ENCODE measurements around the gene MRPL28. TPM values are rescaled to one million over a fixed set of nuclear protein-coding genes. Genes with fewer than 3 reads are reported as not detected.

MRPL28 gene
- polyA plus RNA-seq, 3 donors = 68.6 to 88.5 (median 88.1) TPM

DNA sequence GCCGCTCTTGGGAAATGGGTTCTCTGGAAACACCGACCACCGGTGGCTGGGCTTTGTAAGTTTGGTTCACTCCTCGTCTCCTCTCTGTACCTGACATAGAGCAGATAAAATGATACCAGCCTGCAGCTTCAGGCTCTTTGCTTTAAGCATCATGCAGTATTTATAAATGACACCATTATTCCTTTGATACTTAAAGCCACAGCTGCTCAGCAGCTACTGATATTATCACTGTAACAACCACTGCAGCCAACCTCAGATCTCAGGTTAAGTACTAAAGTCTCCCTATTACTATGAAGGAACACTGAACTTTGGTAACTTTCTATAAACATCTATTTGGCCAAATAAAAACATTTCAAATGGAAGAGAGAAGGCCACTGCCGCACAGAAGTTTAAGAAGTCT lies 52.8 kb downstream of the MRPL28 start:
- no peaks in the 10 kb centered on the region for H3K27me3 Mint-ChIP-seq (ENCODE audit: low read depth in 3 of 3)
- peaks cover 50 to 52% of the 10 kb centered on the region in 2 donors for H3K36me3 Mint-ChIP-seq
- Histone ChIP-seq H3K4me1 (ENCODE audit: control insufficient read depth in 1 of 2, insufficient read depth in 2 of 2, low read length in 2 of 2) (no peaks in the 10 kb centered on the region), H3K4me2 (replicated peaks; ENCODE audit: extremely low read depth, low read length, poor library complexity, severe bottlenecking) (no peak overlapping the region), H2AFZ (ENCODE audit: insufficient read depth, low read depth, low read length, poor library complexity, severe bottlenecking) (no peak overlapping the region), H3K36me3 (replicated peaks in 1 of 2; ENCODE audit: control insufficient read depth in 1 of 2, insufficient read depth in 2 of 2, low read length in 2 of 2) (peaks cover 35 to 58% of the 10 kb centered on the region in 2 donors), H3K27me3 (ENCODE audit: control insufficient read depth in 2 of 2, insufficient read depth in 2 of 2, low read length in 2 of 2) (no peaks in the 10 kb centered on the region), H3K9ac (ENCODE audit: insufficient read depth, low read length, poor library complexity, severe bottlenecking) (no peak overlapping the region), H4K20me1 (ENCODE audit: insufficient read depth, low read length) (peaks cover 67% of the 10 kb centered on the region), H3K9me3 (replicated peaks in 1 of 2; ENCODE audit: control insufficient read depth in 1 of 2, insufficient read depth in 1 of 2, low read length in 2 of 2) (no peaks in the 10 kb centered on the region), H3K79me2 (ENCODE audit: insufficient read depth, low read length) (peaks cover 91% of the 10 kb centered on the region), H3K4me3 (replicated peaks in 1 of 3; ENCODE audit: low read depth in 2 of 3, low read length in 3 of 3) (no peak overlapping the region), H3K27ac (ENCODE audit: low read depth in 1 of 2, low read length in 2 of 2) (no peak overlapping the region)
- no peak overlapping the region for H3K27ac Mint-ChIP-seq
- TF ChIP-seq, protein P1, sequence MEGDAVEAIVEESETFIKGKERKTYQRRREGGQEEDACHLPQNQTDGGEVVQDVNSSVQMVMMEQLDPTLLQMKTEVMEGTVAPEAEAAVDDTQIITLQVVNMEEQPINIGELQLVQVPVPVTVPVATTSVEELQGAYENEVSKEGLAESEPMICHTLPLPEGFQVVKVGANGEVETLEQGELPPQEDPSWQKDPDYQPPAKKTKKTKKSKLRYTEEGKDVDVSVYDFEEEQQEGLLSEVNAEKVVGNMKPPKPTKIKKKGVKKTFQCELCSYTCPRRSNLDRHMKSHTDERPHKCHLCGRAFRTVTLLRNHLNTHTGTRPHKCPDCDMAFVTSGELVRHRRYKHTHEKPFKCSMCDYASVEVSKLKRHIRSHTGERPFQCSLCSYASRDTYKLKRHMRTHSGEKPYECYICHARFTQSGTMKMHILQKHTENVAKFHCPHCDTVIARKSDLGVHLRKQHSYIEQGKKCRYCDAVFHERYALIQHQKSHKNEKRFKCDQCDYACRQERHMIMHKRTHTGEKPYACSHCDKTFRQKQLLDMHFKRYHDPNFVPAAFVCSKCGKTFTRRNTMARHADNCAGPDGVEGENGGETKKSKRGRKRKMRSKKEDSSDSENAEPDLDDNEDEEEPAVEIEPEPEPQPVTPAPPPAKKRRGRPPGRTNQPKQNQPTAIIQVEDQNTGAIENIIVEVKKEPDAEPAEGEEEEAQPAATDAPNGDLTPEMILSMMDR (IDR thresholded peaks at IDR 0.05) = no peak
- peaks cover 2% of the 10 kb centered on the region for H3K4me1 Mint-ChIP-seq
- WGBS (ENCODE audit: insufficient coverage) = 100% methylated on average over 4 of the region's 5 CpGs
- no peaks in the 10 kb centered on the region for H3K9me3 Mint-ChIP-seq
- no peak for DNase-seq
- intact Hi-C loops (cut with micrococcal nuclease) = no loop called here
- no peak overlapping the region for H3K4me3 Mint-ChIP-seq

Other genes starting within 250 kb of the MRPL28 start
- 10 to 100 TPM in 1 of 3 donors, 1 to 10 TPM in 2; 2.6 to 16.7 (median 3.0) TPM for gene NPRL3, start 231.9 kb downstream of the MRPL28 start, polyA plus RNA-seq
- gene HBZ, start 217.9 kb downstream of the MRPL28 start, polyA plus RNA-seq = not detected
- gene HBM, start 204.6 kb downstream of the MRPL28 start, polyA plus RNA-seq = not detected
- 100 to 1,000 TPM in 2 of 3 donors, 1 to 10 TPM in 1; 2.8 to 193 (median 158) TPM for gene HBA2, start 197.7 kb downstream of the MRPL28 start, polyA plus RNA-seq
- gene HBA1, start 193.9 kb downstream of the MRPL28 start, polyA plus RNA-seq = 10 to 100 TPM in 2 of 3 donors, under 1 TPM in 1; 0.31 to 23.8 (median 22.9) TPM
- gene HBQ1, start 190.1 kb downstream of the MRPL28 start, polyA plus RNA-seq = not detected
- 100 to 1,000 TPM in 1 of 3 donors, 1 to 10 TPM in 2; 4.0 to 109 (median 4.6) TPM for gene LUC7L, start 141.1 kb downstream of the MRPL28 start, polyA plus RNA-seq
- gene FAM234A, start 135.7 kb downstream of the MRPL28 start, polyA plus RNA-seq = 10 to 100 TPM; 22.5 to 40.4 (median 25.1) TPM
- gene RGS11, start 94.6 kb downstream of the MRPL28 start, polyA plus RNA-seq = under 1 TPM in 1 of 3 donors, not detected in 2; 0.07 TPM
- not detected for gene ARHGDIG, start 89.9 kb downstream of the MRPL28 start, polyA plus RNA-seq
- not detected for gene PDIA2, start 87.4 kb downstream of the MRPL28 start, polyA plus RNA-seq
- gene AXIN1, start 17.8 kb downstream of the MRPL28 start, polyA plus RNA-seq = 10 to 100 TPM in 1 of 3 donors, under 1 TPM in 2; 0.30 to 20.9 (median 0.74) TPM
- 100 to 1,000 TPM in 1 of 3 donors, 10 to 100 TPM in 2; 18.2 to 137 (median 39.8) TPM for gene PGAP6, start 11.4 kb upstream of the MRPL28 start, polyA plus RNA-seq
- gene NME4, start 26.7 kb upstream of the MRPL28 start, polyA plus RNA-seq = 10 to 100 TPM; 26.7 to 31.4 (median 26.9) TPM
- gene DECR2, start 31.3 kb upstream of the MRPL28 start, polyA plus RNA-seq = 10 to 100 TPM in 1 of 3 donors, 1 to 10 TPM in 2; 5.7 to 12.8 (median 8.7) TPM
- 1 to 10 TPM in 1 of 3 donors, under 1 TPM in 2; 0.37 to 7.5 (median 0.49) TPM for gene RAB11FIP3, start 55.1 kb upstream of the MRPL28 start, polyA plus RNA-seq
- 10 to 100 TPM in 1 of 3 donors, 1 to 10 TPM in 2; 3.4 to 42.6 (median 3.9) TPM for gene CAPN15, start 157.2 kb upstream of the MRPL28 start, polyA plus RNA-seq
- not detected for gene PRR35, start 189.9 kb upstream of the MRPL28 start, polyA plus RNA-seq
- under 1 TPM; 0.29 to 0.57 (median 0.36) TPM for gene NHLRC4, start 196.5 kb upstream of the MRPL28 start, polyA plus RNA-seq
- 10 to 100 TPM; 11.4 to 39.8 (median 12.1) TPM for gene PIGQ, start 199.4 kb upstream of the MRPL28 start, polyA plus RNA-seq
- gene RAB40C, start 219.5 kb upstream of the MRPL28 start, polyA plus RNA-seq = 10 to 100 TPM; 10.0 to 22.6 (median 10.9) TPM

Data from CD14-positive monocyte (primary cell).